Peyer's patch (tissue), 4 donors: Measurements from ENCODE around the gene C1GALT1.

Experiments used
- CTCF ChIP-seq, 6 experiments: fragments of 450-650 bp in 4 of 6; fragments of 200-600 bp in 2 of 6; sonication (generic) in 1 of 6; IDR thresholded peaks; one replicate each; pipeline ENCODE4 v1.5.1; 2017 to 2019; ENCODE audit warnings: antibody characterized with exemption in 6 of 6, mild to moderate bottlenecking in 3 of 6, moderate library complexity in 1 of 6
- POLR2A ChIP-seq, 2 donors: fragments of 450-650 bp; IDR thresholded peaks; one replicate each; pipeline ENCODE4 v1.5.1; 2017; ENCODE audit warnings: antibody characterized with exemption in 2 of 2, mild to moderate bottlenecking in 2 of 2, moderate library complexity in 2 of 2

DNA sequence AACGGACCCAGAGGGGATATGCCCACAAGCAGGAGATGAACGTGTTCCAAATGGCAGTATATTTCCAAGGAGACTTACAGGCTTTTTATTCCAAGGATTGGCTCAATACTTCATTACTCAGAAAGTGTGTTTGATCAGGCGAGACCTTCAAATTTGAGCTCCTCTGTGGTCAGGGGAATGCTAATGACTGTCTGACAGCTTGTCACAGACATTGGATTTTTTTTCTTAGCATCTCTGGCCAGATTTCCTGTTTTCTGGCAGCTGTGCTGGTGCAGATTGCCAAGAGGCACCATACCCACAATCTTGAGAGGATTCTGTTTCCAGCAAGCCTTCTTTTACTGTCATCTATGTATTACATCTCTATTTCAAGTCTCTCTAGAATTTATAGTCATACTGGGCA lies 93.8 kb downstream of the C1GALT1 start:
- no peak for TF ChIP-seq CTCF (IDR thresholded peaks at IDR 0.05)
- TF ChIP-seq POLR2A (IDR thresholded peaks at IDR 0.05): no peak
